GM18511 (cell line): ENCODE measurements around the gene PNMA6E.

Source experiments
- ATAC-seq: cut with Tn5 transposase; IDR thresholded peaks from one replicate; pipeline ENCODE4 v1.9.1; 2021; ENCODE audit warnings: mild to moderate bottlenecking, moderate library complexity; ENCODE audit not compliant: unreplicated experiment

PNMA6E gene

GRCh38 chrX:153401133-153401764 lies at the start of gene PNMA6E:
Gene PNMA6E (minus strand): TSS chrX:153401350. CDS start chrX:153398849, 2,501 bp downstream.
- no peak for ATAC-seq

DNA sequence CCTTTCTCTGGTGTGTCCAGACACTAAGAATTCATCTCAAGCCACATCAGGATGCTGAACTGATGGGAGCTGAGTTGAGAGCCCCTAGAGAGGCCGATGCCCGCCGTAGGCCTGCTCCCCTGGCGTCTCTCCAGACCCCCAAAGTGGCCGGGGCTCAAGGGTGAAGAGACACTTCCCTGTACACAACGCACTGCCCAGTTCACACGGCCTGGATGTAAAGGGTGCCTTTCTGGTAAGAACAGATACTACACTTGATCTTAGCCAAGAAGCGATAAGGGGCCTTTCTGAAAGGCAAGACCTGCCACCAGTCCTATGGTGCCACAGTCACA lies 49.8 kb upstream of the PNMA6E start:
- ATAC-seq = no peak

DNA sequence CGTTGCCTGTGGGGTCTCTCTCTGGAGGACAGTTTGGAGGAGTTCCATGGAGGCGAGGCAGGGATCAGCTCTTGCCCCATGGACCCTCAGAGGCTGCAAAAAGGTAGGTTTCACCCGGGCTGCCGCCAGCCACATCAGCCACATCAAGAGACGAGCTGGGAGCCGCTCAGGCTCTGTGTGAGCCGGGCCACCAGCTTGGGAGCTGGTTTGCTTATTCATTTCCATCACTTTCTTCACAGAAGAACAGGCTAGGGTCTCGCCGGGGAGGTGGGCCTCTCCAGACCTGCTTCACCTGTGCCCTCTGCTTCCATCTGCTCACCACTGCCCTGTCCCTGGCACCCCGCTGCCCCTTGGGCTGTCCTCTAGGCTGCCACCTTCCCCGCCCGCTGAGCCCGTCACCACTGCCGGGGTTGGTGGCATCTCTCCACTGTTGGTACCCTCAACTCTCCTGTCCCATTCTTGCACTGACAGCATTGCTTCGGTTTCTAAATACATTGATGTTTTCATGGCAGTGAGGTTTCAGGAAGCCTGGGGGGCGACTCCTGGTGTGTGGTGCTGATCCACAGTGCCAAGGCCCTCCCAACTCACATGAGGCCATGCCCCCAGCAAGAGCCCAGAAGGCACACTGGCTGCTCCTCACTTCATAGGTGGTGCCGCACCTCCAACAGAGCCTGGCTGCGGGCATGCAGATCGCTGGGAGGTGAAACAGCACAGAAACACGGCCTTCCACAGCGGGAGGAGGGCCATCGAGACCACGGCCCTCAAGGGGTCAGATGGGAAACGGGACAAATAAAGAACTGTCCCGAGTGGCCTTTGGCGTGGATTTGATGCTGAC lies 49.2 kb upstream of the PNMA6E start:
- no peak for ATAC-seq

GRCh38 chrX:153449368-153450113 lies 48.4 kb upstream of the PNMA6E start:
- no peak for ATAC-seq

- ATAC-seq = no peak
Observed at GRCh38 chrX:153448556-153449367, 47.6 kb upstream of the PNMA6E start.

DNA sequence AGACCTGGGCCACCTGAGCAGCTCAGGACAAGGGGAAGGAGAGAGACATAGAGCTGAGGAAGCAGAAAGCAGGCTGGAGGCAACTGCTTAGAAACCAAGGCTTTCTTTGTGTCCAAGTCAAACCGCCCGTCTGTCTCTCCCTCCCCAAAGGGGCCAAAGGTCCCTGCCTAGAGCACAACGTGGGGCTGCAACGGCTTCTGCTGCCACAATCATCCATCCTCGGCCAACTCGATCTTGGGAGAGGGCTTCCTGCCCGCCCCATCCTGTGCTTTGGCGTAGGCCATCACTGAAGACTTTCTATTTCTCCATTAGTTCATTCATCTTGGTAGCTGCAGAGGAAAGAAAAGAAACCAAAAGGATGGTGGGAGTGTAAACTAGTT lies 46.4 kb upstream of the PNMA6E start:
- ATAC-seq = no peak

- no peak for ATAC-seq
Observed at GRCh38 chrX:153446950-153447580, 45.9 kb upstream of the PNMA6E start.

DNA sequence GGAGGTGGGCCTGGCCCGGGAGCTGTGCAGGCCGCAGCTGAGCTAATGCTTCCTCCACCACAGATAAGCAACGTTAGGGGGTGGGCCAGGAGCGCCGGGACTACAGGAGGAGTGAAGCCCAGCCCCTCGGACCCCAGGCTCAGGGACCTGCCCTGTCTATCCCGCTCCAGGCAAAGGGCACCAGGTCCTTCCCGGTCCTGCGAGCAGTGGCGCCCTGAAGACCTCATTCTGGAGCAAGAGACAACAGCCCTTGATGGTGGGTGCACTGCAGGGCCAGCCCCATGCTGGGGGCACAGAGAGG lies 45.4 kb upstream of the PNMA6E start:
- ATAC-seq = no peak

DNA sequence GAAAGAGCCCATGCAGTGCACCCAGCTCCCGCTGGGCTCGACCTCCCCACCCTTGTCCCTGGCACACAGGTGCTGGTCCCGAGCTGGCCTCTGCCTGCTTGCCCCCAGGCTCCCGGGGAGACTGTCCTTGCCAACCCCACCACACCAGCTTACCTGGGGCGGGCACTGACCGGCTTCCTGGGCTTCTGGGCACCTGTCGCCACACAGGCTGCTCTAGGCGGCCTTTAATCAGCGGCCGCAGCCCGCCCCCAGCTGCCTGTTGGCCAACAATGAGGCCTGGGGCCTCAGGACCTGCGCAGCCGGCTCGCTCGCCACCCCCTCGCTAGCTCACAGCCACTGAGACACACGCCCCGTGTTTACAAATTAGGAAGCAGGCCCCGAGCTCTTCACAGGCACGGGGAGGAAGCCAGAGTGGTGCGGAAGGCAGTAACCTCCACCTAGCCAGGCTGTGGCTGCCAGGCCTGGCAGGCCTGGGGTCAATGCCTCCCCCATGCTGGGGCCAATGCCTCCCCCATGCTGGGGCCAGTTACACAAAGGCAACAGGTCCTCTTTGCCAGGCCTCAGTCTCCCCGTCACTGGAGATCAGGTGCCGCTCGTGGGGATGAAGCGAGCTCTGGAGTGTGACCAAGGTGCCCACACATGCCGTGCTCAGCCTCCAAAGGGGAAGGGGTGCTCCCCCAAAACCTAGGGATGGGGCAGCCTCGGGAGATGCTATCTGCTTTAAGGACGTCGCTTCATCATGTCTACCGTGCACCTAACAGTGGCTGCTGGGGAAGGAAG lies 44.9 kb upstream of the PNMA6E start, which contains the start of gene TREX2:
TSS of gene TREX2 (minus strand) at position 201 of the 780 bp plus-strand sequence. CDS start 626 bp downstream, outside the sequence.
- no peak for ATAC-seq

GRCh38 chrX:153445106-153445855 lies 44.1 kb upstream of the PNMA6E start:
- ATAC-seq = no peak

DNA sequence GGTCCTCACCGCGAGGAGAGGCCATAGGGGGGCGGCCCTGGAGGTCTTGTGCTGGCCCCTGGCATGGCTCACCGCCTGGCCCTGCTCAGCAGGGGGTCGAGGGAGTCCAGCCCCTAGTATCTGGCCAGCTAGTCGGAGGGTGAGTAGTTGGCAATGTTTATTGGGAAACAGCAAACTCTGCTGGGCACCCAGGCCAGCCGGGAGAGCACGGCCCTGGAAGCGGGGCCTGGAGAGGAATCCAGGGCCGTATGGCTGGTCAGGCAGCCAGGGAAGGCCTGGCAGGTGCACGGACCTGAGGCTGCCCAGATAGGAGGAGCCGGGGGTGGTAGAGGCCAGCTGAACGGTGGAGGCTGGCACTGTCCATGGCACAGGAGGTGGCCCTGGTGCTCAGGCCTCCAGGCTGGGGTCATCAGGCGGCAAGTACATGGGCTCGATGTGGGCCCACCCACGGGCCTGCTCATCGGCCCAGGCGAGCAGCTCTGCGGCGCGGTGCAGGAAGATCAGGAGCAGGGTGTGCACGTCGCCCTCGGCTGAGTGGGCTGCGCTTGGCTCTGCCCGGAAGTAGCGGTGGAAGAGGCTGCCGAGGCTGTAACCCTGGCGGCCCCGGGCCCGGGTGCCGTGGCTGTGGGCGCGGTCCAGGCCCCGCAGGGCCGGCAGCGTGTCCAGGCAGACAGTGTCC lies 43.3 kb upstream of the PNMA6E start:
- ATAC-seq = no peak

GRCh38 chrX:153443476-153444332 lies 42.6 kb upstream of the PNMA6E start:
- ATAC-seq = no peak

GRCh38 chrX:153442463-153442862 lies 41.3 kb upstream of the PNMA6E start:
- ATAC-seq = no peak

DNA sequence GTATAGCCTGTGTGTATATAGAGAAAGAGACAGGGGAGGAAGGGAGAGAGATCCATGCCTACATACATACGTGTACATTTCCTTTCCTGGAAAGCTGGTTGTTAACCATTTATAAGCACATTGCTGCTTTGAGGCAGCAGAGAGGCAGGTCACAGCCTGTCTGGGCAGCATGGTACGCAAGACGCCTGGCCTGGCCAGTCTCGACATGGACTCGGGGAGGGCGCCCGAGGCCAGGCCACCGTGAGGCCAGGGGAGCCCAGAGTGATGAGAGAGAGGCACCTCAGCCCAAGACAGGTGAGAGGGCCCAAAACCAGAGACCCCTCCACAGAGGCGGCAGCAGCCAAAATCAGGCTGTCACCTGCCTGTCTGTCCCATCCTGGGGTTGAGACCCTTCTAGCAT lies 40.8 kb upstream of the PNMA6E start:
- ATAC-seq = no peak

- no peak for ATAC-seq
Observed at GRCh38 chrX:153441296-153441695, 40.1 kb upstream of the PNMA6E start.

GRCh38 chrX:153440556-153441135 lies 39.5 kb upstream of the PNMA6E start:
- no peak for ATAC-seq

GRCh38 chrX:153439977-153440376 lies 38.8 kb upstream of the PNMA6E start:
- ATAC-seq = no peak
